ENCODE data around the gene NMT1. TPM values are rescaled to one million over a fixed set of nuclear protein-coding genes. Genes with fewer than 3 reads are reported as not detected.

Gene NMT1
- total and polyA plus RNA-seq, 2 donors from 2014 or later, result 72.3 to 98.5 TPM

- H3K27ac ChIP-seq (ENCODE audit: low read depth in 2 of 2, low read length in 2 of 2), result no peak overlapping the region
- TF ChIP-seq CTCF (IDR thresholded peaks at IDR 0.05; ENCODE audit: borderline replicate concordance, extremely low read depth, insufficient read depth), result no peak
- DNase-seq, result no peak
- H3K9me3 ChIP-seq (ENCODE audit: control insufficient read depth in 2 of 3, insufficient read depth in 1 of 3, low read length in 3 of 3), result no peaks in the 10 kb centered on the region
- intact Hi-C loops (cut with DNase I), result no loop called here
- H3K36me3 ChIP-seq (ENCODE audit: control insufficient read depth in 2 of 3, insufficient read depth in 3 of 3, low read length in 3 of 3), result peaks cover 11 to 65% (median 21%) of the 10 kb centered on the region in 3 donors
- peaks cover 0 to 34% (median 10%) of the 10 kb centered on the region in 3 donors for H3K4me1 ChIP-seq (ENCODE audit: control insufficient read depth in 2 of 3, insufficient read depth in 2 of 3, low read depth in 1 of 3, low read length in 3 of 3)
- H3K27me3 ChIP-seq (ENCODE audit: control insufficient read depth, insufficient read depth, low read length), result no peaks in the 10 kb centered on the region
- FAIRE-seq, result no peak
- H3K9ac ChIP-seq (ENCODE audit: low read length in 3 of 3), result no peak overlapping the region
- H3K4me3 ChIP-seq (ENCODE audit: low read length in 3 of 3), result no peak overlapping the region
These were observed 27.6 kb downstream of the NMT1 start for GRCh38 chr17:45088741-45089140.

DNA sequence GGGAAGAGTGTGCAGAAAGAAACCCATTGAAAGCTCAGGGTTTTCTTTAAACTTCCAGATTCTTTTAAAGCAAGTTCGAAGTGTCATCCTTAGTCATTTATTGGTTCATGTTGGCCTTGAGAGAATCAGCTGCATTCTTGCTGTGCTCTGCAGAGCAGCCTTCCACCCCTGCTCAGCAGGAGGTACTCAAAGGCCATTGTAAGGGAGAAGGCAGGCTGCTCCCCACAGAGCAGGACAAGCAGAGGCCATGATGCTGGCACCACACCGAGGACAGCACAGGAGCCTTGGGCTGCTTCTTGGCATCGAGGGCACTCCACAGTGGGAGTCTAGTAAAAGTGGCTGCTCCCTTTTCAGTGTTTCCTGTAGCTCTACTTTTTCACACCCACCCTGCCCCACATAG, 29.6 kb downstream of the NMT1 start:
- Histone ChIP-seq H3K4me1 (ENCODE audit: control insufficient read depth in 2 of 3, insufficient read depth in 2 of 3, low read depth in 1 of 3, low read length in 3 of 3) (peaks cover 0 to 35% (median 10%) of the 10 kb centered on the region in 3 donors), H3K27ac (ENCODE audit: low read depth in 2 of 2, low read length in 2 of 2) (no peak overlapping the region), H3K4me3 (ENCODE audit: low read length in 3 of 3) (no peak overlapping the region), H3K9ac (ENCODE audit: low read length in 3 of 3) (no peak overlapping the region), H3K36me3 (ENCODE audit: control insufficient read depth in 2 of 3, insufficient read depth in 3 of 3, low read length in 3 of 3) (peaks cover 12 to 61% (median 26%) of the 10 kb centered on the region in 3 donors), H3K9me3 (ENCODE audit: control insufficient read depth in 2 of 3, insufficient read depth in 1 of 3, low read length in 3 of 3) (no peaks in the 10 kb centered on the region), H3K27me3 (ENCODE audit: control insufficient read depth, insufficient read depth, low read length) (no peaks in the 10 kb centered on the region)
- DNase-seq (no peak), FAIRE-seq (no peak)
- intact Hi-C loops (cut with DNase I), result no loop called here
- no peak for TF ChIP-seq CTCF (IDR thresholded peaks at IDR 0.05; ENCODE audit: borderline replicate concordance, extremely low read depth, insufficient read depth)

DNA sequence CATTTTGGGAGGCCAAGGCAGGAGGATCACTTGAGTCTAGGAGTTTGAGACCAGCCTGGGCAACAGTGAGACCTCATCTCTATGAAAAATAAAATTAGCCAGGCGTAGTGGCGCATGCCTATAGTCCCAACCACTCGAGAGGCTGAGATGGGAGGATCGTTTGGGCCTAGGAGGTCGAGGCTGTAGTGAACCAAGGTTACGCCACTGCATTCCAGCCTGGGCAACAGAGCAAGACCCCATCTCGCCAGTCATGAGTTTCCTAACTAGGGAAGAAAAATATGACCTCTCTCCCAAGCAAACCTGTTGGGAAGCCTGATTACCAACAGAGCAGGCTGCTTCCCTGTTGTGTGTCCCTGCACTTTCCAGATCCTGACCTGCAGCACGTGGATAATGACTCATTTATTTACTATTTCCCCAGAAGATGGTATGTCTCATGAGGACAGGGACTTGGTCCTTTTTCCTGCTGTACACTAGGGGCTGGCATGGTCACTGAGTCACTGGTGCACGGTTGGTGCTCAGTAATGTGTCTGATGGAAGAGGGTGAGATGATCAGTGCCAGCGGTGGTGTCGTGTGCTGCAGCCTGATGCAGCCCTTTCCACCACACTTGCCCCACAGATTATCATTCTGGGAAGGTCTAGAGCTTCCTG, 30.8 kb downstream of the NMT1 start:
- intact Hi-C loops (cut with DNase I), result no loop called here
- Histone ChIP-seq H3K27ac (ENCODE audit: low read depth in 2 of 2, low read length in 2 of 2) (no peak overlapping the region), H3K4me1 (ENCODE audit: control insufficient read depth in 2 of 3, insufficient read depth in 2 of 3, low read depth in 1 of 3, low read length in 3 of 3) (peaks cover 0 to 35% (median 10%) of the 10 kb centered on the region in 3 donors)

More for the DNA sequence above, 30.8 kb downstream of the NMT1 start:
- H3K9me3 ChIP-seq (ENCODE audit: control insufficient read depth in 2 of 3, insufficient read depth in 1 of 3, low read length in 3 of 3), result no peaks in the 10 kb centered on the region
- no peak overlapping the region for H3K4me3 ChIP-seq (ENCODE audit: low read length in 3 of 3)
- DNase-seq, result no peak
- no peak for TF ChIP-seq CTCF (IDR thresholded peaks at IDR 0.05; ENCODE audit: borderline replicate concordance, extremely low read depth, insufficient read depth)
- no peaks in the 10 kb centered on the region for H3K27me3 ChIP-seq (ENCODE audit: control insufficient read depth, insufficient read depth, low read length)
- peaks cover 10 to 65% (median 34%) of the 10 kb centered on the region in 3 donors for H3K36me3 ChIP-seq (ENCODE audit: control insufficient read depth in 2 of 3, insufficient read depth in 3 of 3, low read length in 3 of 3)
- H3K9ac ChIP-seq (ENCODE audit: low read length in 3 of 3), result no peak overlapping the region
- FAIRE-seq, result no peak
